Measurements from ENCODE around the gene ASB18.

ASB18 gene

DNA sequence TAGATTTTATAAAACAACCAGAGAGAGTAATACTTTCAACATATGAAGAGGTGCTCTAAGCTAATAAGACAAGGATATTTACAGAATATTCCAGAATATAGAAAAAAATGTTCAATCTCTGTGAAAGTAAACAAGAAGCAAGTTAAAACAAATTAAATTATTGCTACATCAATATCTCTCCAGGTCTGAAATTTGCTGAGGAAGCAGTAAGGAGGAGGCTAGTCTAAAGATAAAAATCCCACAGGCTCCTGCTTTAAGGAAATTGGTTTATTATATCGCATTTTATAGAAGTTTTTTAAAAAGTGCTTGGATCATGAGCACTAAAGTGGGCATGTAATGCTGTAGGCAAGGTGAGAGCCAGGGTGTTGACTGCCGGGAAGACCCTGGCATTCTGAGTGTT lies 39.7 kb upstream of the ASB18 start:
- H3K27ac ChIP-seq (ENCODE audit: low read length): no peak overlapping the region
- no peak overlapping the region for H3K4me3 ChIP-seq (ENCODE audit: low read length)
- no peaks in the 10 kb centered on the region for H4K20me1 ChIP-seq (ENCODE audit: insufficient read depth, low read length)
- no peaks in the 10 kb centered on the region for H3K36me3 ChIP-seq (replicated peaks; ENCODE audit: low read depth, low read length)
- no peaks in the 10 kb centered on the region for H3K27me3 ChIP-seq (ENCODE audit: low read depth, low read length)
- no peak for TF ChIP-seq EZH2phosphoT487 (IDR thresholded peaks at IDR 0.05; ENCODE audit: low read depth)
- TF ChIP-seq, protein P1, sequence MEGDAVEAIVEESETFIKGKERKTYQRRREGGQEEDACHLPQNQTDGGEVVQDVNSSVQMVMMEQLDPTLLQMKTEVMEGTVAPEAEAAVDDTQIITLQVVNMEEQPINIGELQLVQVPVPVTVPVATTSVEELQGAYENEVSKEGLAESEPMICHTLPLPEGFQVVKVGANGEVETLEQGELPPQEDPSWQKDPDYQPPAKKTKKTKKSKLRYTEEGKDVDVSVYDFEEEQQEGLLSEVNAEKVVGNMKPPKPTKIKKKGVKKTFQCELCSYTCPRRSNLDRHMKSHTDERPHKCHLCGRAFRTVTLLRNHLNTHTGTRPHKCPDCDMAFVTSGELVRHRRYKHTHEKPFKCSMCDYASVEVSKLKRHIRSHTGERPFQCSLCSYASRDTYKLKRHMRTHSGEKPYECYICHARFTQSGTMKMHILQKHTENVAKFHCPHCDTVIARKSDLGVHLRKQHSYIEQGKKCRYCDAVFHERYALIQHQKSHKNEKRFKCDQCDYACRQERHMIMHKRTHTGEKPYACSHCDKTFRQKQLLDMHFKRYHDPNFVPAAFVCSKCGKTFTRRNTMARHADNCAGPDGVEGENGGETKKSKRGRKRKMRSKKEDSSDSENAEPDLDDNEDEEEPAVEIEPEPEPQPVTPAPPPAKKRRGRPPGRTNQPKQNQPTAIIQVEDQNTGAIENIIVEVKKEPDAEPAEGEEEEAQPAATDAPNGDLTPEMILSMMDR (IDR thresholded peaks at IDR 0.05; ENCODE audit: low read depth, low read length): no peak
- no peaks in the 10 kb centered on the region for H3K79me2 ChIP-seq (ENCODE audit: low read length)
- H3K9ac ChIP-seq (ENCODE audit: low read length): no peak overlapping the region
- H3K9me3 ChIP-seq (ENCODE audit: insufficient read depth, low read length): no peaks in the 10 kb centered on the region
- H2AFZ ChIP-seq (ENCODE audit: low read depth, low read length): no peak overlapping the region
- no peaks in the 10 kb centered on the region for H3K4me1 ChIP-seq (ENCODE audit: low read length)
- H3K4me2 ChIP-seq (ENCODE audit: low read length): no peak overlapping the region

DNA sequence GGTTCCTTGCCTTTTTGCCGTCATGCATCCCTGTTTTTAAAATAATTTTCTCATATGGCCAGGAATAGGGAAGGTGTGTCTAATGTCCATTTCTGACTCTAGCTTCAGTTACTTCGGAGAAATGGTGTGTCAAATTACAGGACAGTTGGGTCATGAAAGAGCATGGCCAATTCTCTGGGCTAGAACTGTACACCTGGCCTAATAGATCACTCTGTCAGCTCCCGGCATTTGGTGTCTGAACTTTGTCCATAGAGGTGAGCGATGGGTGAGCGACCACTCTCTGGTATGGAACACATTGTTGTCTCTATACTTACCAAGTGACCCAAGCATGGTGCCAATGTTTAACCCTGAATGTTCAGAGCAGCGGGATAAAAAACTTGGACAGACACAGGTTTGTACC lies 38.3 kb upstream of the ASB18 start:
- TF ChIP-seq, protein P1 (IDR thresholded peaks at IDR 0.05; ENCODE audit: low read depth, low read length): no peak
- TF ChIP-seq EZH2phosphoT487 (IDR thresholded peaks at IDR 0.05; ENCODE audit: low read depth): no peak
- Histone ChIP-seq H3K9me3 (ENCODE audit: insufficient read depth, low read length) (no peaks in the 10 kb centered on the region), H3K4me3 (ENCODE audit: low read length) (no peak overlapping the region), H2AFZ (ENCODE audit: low read depth, low read length) (no peak overlapping the region), H3K9ac (ENCODE audit: low read length) (no peak overlapping the region), H3K79me2 (ENCODE audit: low read length) (no peaks in the 10 kb centered on the region), H3K27me3 (ENCODE audit: low read depth, low read length) (no peaks in the 10 kb centered on the region), H4K20me1 (ENCODE audit: insufficient read depth, low read length) (no peaks in the 10 kb centered on the region), H3K4me1 (ENCODE audit: low read length) (no peaks in the 10 kb centered on the region), H3K4me2 (ENCODE audit: low read length) (no peak overlapping the region), H3K27ac (ENCODE audit: low read length) (no peak overlapping the region), H3K36me3 (replicated peaks; ENCODE audit: low read depth, low read length) (no peaks in the 10 kb centered on the region)

DNA sequence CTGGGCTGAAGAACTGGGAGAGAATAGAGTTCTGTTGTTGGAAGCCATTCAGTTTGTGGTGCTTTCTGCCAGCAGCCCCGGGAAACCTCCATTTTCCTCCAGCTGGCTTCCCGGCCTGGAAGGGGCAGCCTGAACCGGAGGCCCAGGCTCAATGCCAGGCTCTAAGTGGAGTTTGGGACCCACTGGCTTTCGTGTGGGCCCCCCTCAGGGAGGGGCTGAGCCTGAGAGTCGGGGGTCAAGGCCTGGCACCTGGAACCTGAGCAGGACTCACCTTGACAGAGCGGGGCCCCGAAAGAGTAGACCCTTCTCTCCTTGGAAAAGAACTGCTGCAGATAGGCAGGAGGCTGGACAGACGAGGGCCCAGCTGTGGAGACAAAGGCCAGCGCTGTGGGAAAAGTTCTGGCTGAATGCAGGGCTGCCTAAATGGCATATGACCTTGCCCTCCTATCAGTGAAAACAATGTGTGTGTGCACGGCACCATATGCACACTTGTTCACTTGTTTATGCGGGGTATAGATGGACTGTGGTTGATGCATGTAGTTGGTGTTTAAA lies 34.8 kb upstream of the ASB18 start:
- H3K4me3 ChIP-seq (ENCODE audit: low read length): no peak overlapping the region
- H3K79me2 ChIP-seq (ENCODE audit: low read length): no peaks in the 10 kb centered on the region
- no peaks in the 10 kb centered on the region for H3K9me3 ChIP-seq (ENCODE audit: insufficient read depth, low read length)
- no peak overlapping the region for H3K27ac ChIP-seq (ENCODE audit: low read length)
- no peaks in the 10 kb centered on the region for H3K27me3 ChIP-seq (ENCODE audit: low read depth, low read length)
- no peak for TF ChIP-seq EZH2phosphoT487 (IDR thresholded peaks at IDR 0.05; ENCODE audit: low read depth)
- TF ChIP-seq, protein P1 (IDR thresholded peaks at IDR 0.05; ENCODE audit: low read depth, low read length): no peak
- H2AFZ ChIP-seq (ENCODE audit: low read depth, low read length): no peak overlapping the region
- no peak overlapping the region for H3K9ac ChIP-seq (ENCODE audit: low read length)
- no peak overlapping the region for H3K4me2 ChIP-seq (ENCODE audit: low read length)
- H4K20me1 ChIP-seq (ENCODE audit: insufficient read depth, low read length): no peaks in the 10 kb centered on the region
- no peaks in the 10 kb centered on the region for H3K4me1 ChIP-seq (ENCODE audit: low read length)
- H3K36me3 ChIP-seq (replicated peaks; ENCODE audit: low read depth, low read length): no peaks in the 10 kb centered on the region

DNA sequence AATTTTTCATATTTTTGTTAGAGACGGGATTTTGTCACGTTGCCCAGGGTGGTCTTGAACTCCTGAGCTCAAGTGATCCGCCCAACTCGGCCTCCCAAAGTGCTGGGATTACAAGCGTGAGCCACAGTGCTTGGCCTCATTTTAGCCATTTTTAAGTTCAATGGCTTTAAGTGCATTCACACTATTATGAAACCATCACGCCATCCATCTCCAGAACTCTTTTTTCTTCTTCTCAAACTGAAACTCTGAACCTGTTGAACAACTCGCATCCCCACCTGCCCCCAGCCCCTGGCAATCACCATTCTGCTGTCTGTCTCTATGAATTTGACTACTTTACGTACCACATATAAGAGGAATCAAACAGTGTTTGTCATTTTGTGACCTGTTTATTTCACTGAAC lies 31.3 kb upstream of the ASB18 start:
- Histone ChIP-seq H3K9me3 (ENCODE audit: insufficient read depth, low read length) (no peaks in the 10 kb centered on the region), H2AFZ (ENCODE audit: low read depth, low read length) (no peak overlapping the region), H3K4me3 (ENCODE audit: low read length) (no peak overlapping the region), H3K36me3 (replicated peaks; ENCODE audit: low read depth, low read length) (no peaks in the 10 kb centered on the region), H3K79me2 (ENCODE audit: low read length) (no peaks in the 10 kb centered on the region), H3K9ac (ENCODE audit: low read length) (no peak overlapping the region), H4K20me1 (ENCODE audit: insufficient read depth, low read length) (no peaks in the 10 kb centered on the region), H3K4me2 (ENCODE audit: low read length) (no peak overlapping the region), H3K27me3 (ENCODE audit: low read depth, low read length) (no peaks in the 10 kb centered on the region), H3K4me1 (ENCODE audit: low read length) (no peaks in the 10 kb centered on the region), H3K27ac (ENCODE audit: low read length) (no peak overlapping the region)
- TF ChIP-seq, protein P1 (IDR thresholded peaks at IDR 0.05; ENCODE audit: low read depth, low read length): no peak
- TF ChIP-seq EZH2phosphoT487 (IDR thresholded peaks at IDR 0.05; ENCODE audit: low read depth): no peak

All from OCI-LY3 (cell line).